ENCODE data around the gene BAZ2B.

DNA sequence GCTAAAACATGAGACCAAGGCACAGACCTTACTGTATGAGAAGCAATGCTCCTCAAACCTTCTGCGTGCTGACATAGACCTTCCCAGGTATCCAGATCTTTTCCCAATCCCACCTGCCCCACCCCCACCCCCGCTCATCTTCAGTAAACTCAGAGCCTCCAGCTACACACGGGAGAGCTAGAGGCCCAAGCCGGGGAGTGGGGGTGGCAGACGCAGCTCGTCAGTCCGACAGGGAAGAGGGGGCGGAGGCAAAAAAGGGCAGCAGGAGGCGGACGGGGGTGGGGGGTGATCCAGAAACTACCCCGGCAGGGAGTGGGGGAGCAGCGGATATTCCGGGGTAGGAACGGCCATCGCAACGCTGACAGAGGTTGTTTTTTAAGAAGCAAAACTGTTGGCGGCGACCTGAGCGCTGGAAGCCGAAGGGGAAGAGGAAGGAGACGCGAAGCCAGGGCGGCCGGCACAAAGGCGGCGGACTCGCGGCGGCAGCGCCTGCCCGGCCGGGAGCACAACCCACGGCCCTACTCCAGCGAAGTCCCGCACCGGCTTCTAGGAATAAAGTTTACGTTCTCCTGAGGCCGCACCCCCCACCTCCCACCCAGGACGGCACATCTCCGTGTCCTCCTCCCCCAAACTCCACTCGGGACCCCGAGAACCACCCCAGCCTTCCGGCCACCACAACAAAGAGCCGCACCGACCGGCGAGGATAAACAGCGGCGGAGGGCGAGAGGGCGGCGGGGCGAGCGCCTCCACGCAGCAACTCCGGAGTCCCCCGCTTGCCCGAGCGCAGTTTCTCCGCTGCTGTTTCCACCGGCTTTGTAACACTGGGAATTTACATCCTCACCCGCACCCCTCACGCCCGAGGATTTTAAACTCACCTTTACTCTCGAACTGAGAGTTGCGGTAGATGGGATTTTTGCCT lies 722 bp downstream of the BAZ2B start:
- TF ChIP-seq STAT1 (IDR thresholded peaks at IDR 0.05; ENCODE audit: unreplicated experiment) = no peak
- TF ChIP-seq EZH2 (IDR thresholded peaks at IDR 0.05; ENCODE audit: low read depth, unreplicated experiment) = no peak
- TF ChIP-seq, protein P1, sequence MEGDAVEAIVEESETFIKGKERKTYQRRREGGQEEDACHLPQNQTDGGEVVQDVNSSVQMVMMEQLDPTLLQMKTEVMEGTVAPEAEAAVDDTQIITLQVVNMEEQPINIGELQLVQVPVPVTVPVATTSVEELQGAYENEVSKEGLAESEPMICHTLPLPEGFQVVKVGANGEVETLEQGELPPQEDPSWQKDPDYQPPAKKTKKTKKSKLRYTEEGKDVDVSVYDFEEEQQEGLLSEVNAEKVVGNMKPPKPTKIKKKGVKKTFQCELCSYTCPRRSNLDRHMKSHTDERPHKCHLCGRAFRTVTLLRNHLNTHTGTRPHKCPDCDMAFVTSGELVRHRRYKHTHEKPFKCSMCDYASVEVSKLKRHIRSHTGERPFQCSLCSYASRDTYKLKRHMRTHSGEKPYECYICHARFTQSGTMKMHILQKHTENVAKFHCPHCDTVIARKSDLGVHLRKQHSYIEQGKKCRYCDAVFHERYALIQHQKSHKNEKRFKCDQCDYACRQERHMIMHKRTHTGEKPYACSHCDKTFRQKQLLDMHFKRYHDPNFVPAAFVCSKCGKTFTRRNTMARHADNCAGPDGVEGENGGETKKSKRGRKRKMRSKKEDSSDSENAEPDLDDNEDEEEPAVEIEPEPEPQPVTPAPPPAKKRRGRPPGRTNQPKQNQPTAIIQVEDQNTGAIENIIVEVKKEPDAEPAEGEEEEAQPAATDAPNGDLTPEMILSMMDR (conservative IDR thresholded peaks at IDR 0.05; ENCODE audit: low read depth in 2 of 2) = no peak
- TF ChIP-seq ZNF331 (CRISPR knock-in tag; IDR thresholded peaks at IDR 0.05; ENCODE audit: low read depth) = no peak
- TF ChIP-seq POLR2AphosphoS5 (IDR thresholded peaks at IDR 0.05; ENCODE audit: low read depth) = peak; percentile 61; the same call in 1 of the 2 replicates
- TF ChIP-seq EZH2phosphoT487 (IDR thresholded peaks at IDR 0.05; ENCODE audit: unreplicated experiment) = no peak
- TF ChIP-seq, protein P2, sequence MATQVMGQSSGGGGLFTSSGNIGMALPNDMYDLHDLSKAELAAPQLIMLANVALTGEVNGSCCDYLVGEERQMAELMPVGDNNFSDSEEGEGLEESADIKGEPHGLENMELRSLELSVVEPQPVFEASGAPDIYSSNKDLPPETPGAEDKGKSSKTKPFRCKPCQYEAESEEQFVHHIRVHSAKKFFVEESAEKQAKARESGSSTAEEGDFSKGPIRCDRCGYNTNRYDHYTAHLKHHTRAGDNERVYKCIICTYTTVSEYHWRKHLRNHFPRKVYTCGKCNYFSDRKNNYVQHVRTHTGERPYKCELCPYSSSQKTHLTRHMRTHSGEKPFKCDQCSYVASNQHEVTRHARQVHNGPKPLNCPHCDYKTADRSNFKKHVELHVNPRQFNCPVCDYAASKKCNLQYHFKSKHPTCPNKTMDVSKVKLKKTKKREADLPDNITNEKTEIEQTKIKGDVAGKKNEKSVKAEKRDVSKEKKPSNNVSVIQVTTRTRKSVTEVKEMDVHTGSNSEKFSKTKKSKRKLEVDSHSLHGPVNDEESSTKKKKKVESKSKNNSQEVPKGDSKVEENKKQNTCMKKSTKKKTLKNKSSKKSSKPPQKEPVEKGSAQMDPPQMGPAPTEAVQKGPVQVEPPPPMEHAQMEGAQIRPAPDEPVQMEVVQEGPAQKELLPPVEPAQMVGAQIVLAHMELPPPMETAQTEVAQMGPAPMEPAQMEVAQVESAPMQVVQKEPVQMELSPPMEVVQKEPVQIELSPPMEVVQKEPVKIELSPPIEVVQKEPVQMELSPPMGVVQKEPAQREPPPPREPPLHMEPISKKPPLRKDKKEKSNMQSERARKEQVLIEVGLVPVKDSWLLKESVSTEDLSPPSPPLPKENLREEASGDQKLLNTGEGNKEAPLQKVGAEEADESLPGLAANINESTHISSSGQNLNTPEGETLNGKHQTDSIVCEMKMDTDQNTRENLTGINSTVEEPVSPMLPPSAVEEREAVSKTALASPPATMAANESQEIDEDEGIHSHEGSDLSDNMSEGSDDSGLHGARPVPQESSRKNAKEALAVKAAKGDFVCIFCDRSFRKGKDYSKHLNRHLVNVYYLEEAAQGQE (IDR thresholded peaks at IDR 0.05; ENCODE audit: unreplicated experiment) = no peak
- TF ChIP-seq, protein P3, sequence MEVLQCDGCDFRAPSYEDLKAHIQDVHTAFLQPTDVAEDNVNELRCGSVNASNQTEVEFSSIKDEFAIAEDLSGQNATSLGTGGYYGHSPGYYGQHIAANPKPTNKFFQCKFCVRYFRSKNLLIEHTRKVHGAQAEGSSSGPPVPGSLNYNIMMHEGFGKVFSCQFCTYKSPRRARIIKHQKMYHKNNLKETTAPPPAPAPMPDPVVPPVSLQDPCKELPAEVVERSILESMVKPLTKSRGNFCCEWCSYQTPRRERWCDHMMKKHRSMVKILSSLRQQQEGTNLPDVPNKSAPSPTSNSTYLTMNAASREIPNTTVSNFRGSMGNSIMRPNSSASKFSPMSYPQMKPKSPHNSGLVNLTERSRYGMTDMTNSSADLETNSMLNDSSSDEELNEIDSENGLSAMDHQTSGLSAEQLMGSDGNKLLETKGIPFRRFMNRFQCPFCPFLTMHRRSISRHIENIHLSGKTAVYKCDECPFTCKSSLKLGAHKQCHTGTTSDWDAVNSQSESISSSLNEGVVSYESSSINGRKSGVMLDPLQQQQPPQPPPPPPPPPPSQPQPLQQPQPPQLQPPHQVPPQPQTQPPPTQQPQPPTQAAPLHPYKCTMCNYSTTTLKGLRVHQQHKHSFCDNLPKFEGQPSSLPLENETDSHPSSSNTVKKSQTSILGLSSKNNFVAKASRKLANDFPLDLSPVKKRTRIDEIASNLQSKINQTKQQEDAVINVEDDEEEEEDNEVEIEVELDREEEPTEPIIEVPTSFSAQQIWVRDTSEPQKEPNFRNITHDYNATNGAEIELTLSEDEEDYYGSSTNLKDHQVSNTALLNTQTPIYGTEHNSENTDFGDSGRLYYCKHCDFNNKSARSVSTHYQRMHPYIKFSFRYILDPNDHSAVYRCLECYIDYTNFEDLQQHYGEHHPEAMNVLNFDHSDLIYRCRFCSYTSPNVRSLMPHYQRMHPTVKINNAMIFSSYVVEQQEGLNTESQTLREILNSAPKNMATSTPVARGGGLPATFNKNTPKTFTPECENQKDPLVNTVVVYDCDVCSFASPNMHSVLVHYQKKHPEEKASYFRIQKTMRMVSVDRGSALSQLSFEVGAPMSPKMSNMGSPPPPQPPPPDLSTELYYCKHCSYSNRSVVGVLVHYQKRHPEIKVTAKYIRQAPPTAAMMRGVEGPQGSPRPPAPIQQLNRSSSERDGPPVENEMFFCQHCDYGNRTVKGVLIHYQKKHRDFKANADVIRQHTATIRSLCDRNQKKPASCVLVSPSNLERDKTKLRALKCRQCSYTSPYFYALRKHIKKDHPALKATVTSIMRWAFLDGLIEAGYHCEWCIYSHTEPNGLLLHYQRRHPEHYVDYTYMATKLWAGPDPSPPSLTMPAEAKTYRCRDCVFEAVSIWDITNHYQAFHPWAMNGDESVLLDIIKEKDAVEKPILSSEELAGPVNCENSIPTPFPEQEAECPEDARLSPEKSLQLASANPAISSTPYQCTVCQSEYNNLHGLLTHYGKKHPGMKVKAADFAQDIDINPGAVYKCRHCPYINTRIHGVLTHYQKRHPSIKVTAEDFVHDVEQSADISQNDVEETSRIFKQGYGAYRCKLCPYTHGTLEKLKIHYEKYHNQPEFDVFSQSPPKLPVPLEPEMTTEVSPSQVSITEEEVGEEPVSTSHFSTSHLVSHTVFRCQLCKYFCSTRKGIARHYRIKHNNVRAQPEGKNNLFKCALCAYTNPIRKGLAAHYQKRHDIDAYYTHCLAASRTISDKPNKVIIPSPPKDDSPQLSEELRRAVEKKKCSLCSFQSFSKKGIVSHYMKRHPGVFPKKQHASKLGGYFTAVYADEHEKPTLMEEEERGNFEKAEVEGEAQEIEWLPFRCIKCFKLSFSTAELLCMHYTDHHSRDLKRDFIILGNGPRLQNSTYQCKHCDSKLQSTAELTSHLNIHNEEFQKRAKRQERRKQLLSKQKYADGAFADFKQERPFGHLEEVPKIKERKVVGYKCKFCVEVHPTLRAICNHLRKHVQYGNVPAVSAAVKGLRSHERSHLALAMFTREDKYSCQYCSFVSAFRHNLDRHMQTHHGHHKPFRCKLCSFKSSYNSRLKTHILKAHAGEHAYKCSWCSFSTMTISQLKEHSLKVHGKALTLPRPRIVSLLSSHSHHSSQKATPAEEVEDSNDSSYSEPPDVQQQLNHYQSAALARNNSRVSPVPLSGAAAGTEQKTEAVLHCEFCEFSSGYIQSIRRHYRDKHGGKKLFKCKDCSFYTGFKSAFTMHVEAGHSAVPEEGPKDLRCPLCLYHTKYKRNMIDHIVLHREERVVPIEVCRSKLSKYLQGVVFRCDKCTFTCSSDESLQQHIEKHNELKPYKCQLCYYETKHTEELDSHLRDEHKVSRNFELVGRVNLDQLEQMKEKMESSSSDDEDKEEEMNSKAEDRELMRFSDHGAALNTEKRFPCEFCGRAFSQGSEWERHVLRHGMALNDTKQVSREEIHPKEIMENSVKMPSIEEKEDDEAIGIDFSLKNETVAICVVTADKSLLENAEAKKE (CRISPR knock-in tag; IDR thresholded peaks at IDR 0.05) = peak; percentile 38; the same call in 1 of the 2 replicates
- no peak for TF ChIP-seq JUNB (IDR thresholded peaks at IDR 0.05; ENCODE audit: unreplicated experiment)

Data from GM23338 (cell line).